Breast epithelium (tissue), 4 donors: ENCODE results near the gene CIAO3. TPM values are rescaled to one million over a fixed set of nuclear protein-coding genes. Genes with fewer than 3 reads are reported as not detected.

Experiments
- DNase-seq, 2 donors: peaks; one replicate each; pipeline ENCODE4 v3.0.0-alpha.2; 2019; ENCODE audit warnings: low spot score in 2 of 2
- H3K27ac ChIP-seq, 2 donors: fragments of 200-600 bp; sonication (generic) in 1 of 2; one replicate each; pipeline ENCODE4 v1.5.1; 2016 to 2019; ENCODE audit warnings: mild to moderate bottlenecking in 1 of 2
- H3K27me3 ChIP-seq, 2 donors: fragments of 200-600 bp; sonication (generic) in 1 of 2; one replicate each; pipeline versions ENCODE4 v1.5.1 to v1.6.0; 2017 to 2019; ENCODE audit warnings: control low read depth in 1 of 2, mild to moderate bottlenecking in 1 of 2
- H3K36me3 ChIP-seq: fragments of 200-600 bp; one replicate; pipeline ENCODE4 v1.5.1; 2019
- H3K4me1 ChIP-seq, 2 donors: fragments of 200-600 bp; sonication (generic); one replicate each; pipeline ENCODE4 v1.5.1; 2016 to 2019; ENCODE audit warnings: control low read depth in 1 of 2
- H3K4me3 ChIP-seq, 3 donors: fragments of 200-600 bp; sonication (generic); 1 replicate in 2 of 3; 2 replicates in 1 of 3; pipeline ENCODE4 v1.5.1; 2016 to 2019; ENCODE audit warnings: mild to moderate bottlenecking in 3 of 3, moderate library complexity in 2 of 3
- H3K9me3 ChIP-seq, 2 donors: fragments of 200-600 bp; sonication (generic) in 1 of 2; one replicate each; pipeline ENCODE4 v1.5.1; 2016 to 2019; ENCODE audit warnings: control low read depth in 1 of 2
- CTCF ChIP-seq, 3 donors: fragments of 450-650 bp; IDR thresholded peaks; one replicate each; pipeline ENCODE4 v1.5.1; 2016 to 2017; ENCODE audit warnings: antibody characterized with exemption in 3 of 3, mild to moderate bottlenecking in 3 of 3, moderate library complexity in 3 of 3
- POLR2A ChIP-seq: fragments of 450-650 bp; IDR thresholded peaks from one replicate; pipeline ENCODE4 v1.6.1; 2016; ENCODE audit warnings: antibody characterized with exemption, mild to moderate bottlenecking, moderate library complexity
- POLR2AphosphoS5 ChIP-seq, 3 donors: sonication (generic); formaldehyde crosslinking; IDR thresholded peaks; one replicate each; pipeline ENCODE4 v1.6.1; 2017; ENCODE audit warnings: antibody characterized with exemption in 3 of 3
- intact Hi-C: fragments of 100-400 bp; cut with DNase I; formaldehyde crosslinking; loops from one replicate; pipeline ENCODE4 v1.15.1; 2023; ENCODE audit warnings: low total_unique reads
- total RNA-seq, 3 donors: library from RNA; depleted of rRNA; stranded (reverse); fragments of >200 nt; gene quantifications; one replicate each; pipeline ENCODE4 v1.1.0, GENCODE V29; 2016

CIAO3 gene
- total RNA-seq, 3 donors from 2014 or later: 23.0 to 43.2 (median 41.6) TPM

GRCh38 chr16:769934-770333, 29.1 kb upstream of the CIAO3 start:
- H3K4me3 ChIP-seq: no peak overlapping the region
- H3K4me1 ChIP-seq: no peaks in the 10 kb centered on the region
- no peak for DNase-seq
- H3K27me3 ChIP-seq: peaks cover 3 to 45% of the 10 kb centered on the region in 2 donors
- H3K9me3 ChIP-seq: no peaks in the 10 kb centered on the region
- TF ChIP-seq CTCF (IDR thresholded peaks at IDR 0.05) (no peak), POLR2AphosphoS5 (IDR thresholded peaks at IDR 0.05) (no peak), POLR2A (no peak)
- H3K27ac ChIP-seq: no peak overlapping the region
- intact Hi-C loops: no loop called here
- no peaks in the 10 kb centered on the region for H3K36me3 ChIP-seq

GRCh38 chr16:769184-769784, 28.5 kb upstream of the CIAO3 start:
- peaks cover 3 to 45% of the 10 kb centered on the region in 2 donors for H3K27me3 ChIP-seq
- H3K4me1 ChIP-seq: no peaks in the 10 kb centered on the region
- H3K4me3 ChIP-seq: no peak overlapping the region
- DNase-seq: no peak
- TF ChIP-seq POLR2AphosphoS5 (IDR thresholded peaks at IDR 0.05) (no peak), POLR2A (no peak), CTCF (IDR thresholded peaks at IDR 0.05) (no peak)
- H3K9me3 ChIP-seq: no peaks in the 10 kb centered on the region
- no peak overlapping the region for H3K27ac ChIP-seq
- intact Hi-C loops: no loop called here
- H3K36me3 ChIP-seq: no peaks in the 10 kb centered on the region

GRCh38 chr16:768428-768827, 27.6 kb upstream of the CIAO3 start:
- H3K4me3 ChIP-seq: no peak overlapping the region
- H3K4me1 ChIP-seq: no peaks in the 10 kb centered on the region
- peaks cover 3 to 40% of the 10 kb centered on the region in 2 donors for H3K27me3 ChIP-seq
- H3K36me3 ChIP-seq: no peaks in the 10 kb centered on the region
- intact Hi-C loops: no loop called here
- no peak overlapping the region for H3K27ac ChIP-seq
- no peak for TF ChIP-seq POLR2A
- TF ChIP-seq CTCF (IDR thresholded peaks at IDR 0.05): no peak
- no peak for TF ChIP-seq POLR2AphosphoS5 (IDR thresholded peaks at IDR 0.05)
- H3K9me3 ChIP-seq: no peaks in the 10 kb centered on the region
- no peak for DNase-seq

- TF ChIP-seq CTCF (IDR thresholded peaks at IDR 0.05): no peak
- no peak for TF ChIP-seq POLR2AphosphoS5 (IDR thresholded peaks at IDR 0.05)
- TF ChIP-seq POLR2A: no peak
- Histone ChIP-seq H3K27me3 (peaks cover 3 to 41% of the 10 kb centered on the region in 2 donors), H3K4me3 (no peak overlapping the region), H3K36me3 (no peaks in the 10 kb centered on the region), H3K4me1 (no peaks in the 10 kb centered on the region), H3K9me3 (no peaks in the 10 kb centered on the region), H3K27ac (no peak overlapping the region)
- no peak for DNase-seq
- intact Hi-C loops: no loop called here
Measured at GRCh38 chr16:767743-768235, 27.0 kb upstream of the CIAO3 start.

- Histone ChIP-seq H3K27me3 (peaks cover 3 to 48% of the 10 kb centered on the region in 2 donors), H3K36me3 (no peaks in the 10 kb centered on the region), H3K4me1 (no peaks in the 10 kb centered on the region), H3K4me3 (no peak overlapping the region), H3K9me3 (no peaks in the 10 kb centered on the region), H3K27ac (no peak overlapping the region)
- TF ChIP-seq POLR2AphosphoS5 (IDR thresholded peaks at IDR 0.05): no peak
- TF ChIP-seq CTCF (IDR thresholded peaks at IDR 0.05): no peak
- TF ChIP-seq POLR2A: no peak
- intact Hi-C loops: no loop called here
- no peak for DNase-seq
Measured at GRCh38 chr16:766820-767640, 26.2 kb upstream of the CIAO3 start.
